ENCODE results near the gene EYA2. TPM values are rescaled to one million over a fixed set of nuclear protein-coding genes. Genes with fewer than 3 reads are reported as not detected.

Gene EYA2
- total RNA-seq, 1 experiment from 2014 or later, result not detected

- CTCF ChIA-PET, result no interaction called here
- TF ChIP-seq CTCF (conservative IDR thresholded peaks at IDR 0.05; ENCODE audit: low read depth, low read length) (no peak), EZH2 (IDR thresholded peaks at IDR 0.05; ENCODE audit: borderline replicate concordance, low read depth, low read length, poor library complexity, severe bottlenecking) (no peak)
- intact Hi-C loops (cut with micrococcal nuclease; ENCODE audit: unreplicated experiment), result no loop called here
- no peaks in the 10 kb centered on the region for H3K27me3 ChIP-seq (replicated peaks; ENCODE audit: insufficient read depth, low read depth, low read length, poor library complexity)
- H3K36me3 ChIP-seq (ENCODE audit: insufficient read depth, low read length, poor library complexity, severe bottlenecking), result no peaks in the 10 kb centered on the region
- no peak overlapping the region for H3K27ac ChIP-seq (ENCODE audit: low read depth, low read length, poor library complexity, severe bottlenecking)
- BruUV-seq (replicated peaks), result no TSS peak
- no peak for DNase-seq (ENCODE audit: low spot score)
- POLR2A ChIA-PET (ENCODE audit: low non-redundant PET), result no interaction called here
- no peak overlapping the region for H3K4me3 ChIP-seq (ENCODE audit: low read depth, low read length, poor library complexity, severe bottlenecking)
- H3K9me3 ChIP-seq (ENCODE audit: low read depth, low read length, poor library complexity, severe bottlenecking), result no peaks in the 10 kb centered on the region
- H3K4me1 ChIP-seq (ENCODE audit: insufficient read depth, low read length, poor library complexity, severe bottlenecking), result no peaks in the 10 kb centered on the region
Measured at GRCh38 chr20:46852313-46852712, 42.3 kb upstream of the EYA2 start.

- intact Hi-C loops (cut with micrococcal nuclease; ENCODE audit: unreplicated experiment), result no loop called here
- POLR2A ChIA-PET (ENCODE audit: low non-redundant PET), result no interaction called here
- no TSS peak for BruUV-seq (replicated peaks)
Measured at GRCh38 chr20:46853926-46854325, 40.7 kb upstream of the EYA2 start.

GRCh38 chr20:46857061-46857831, 37.4 kb upstream of the EYA2 start:
- Histone ChIP-seq H3K9me3 (ENCODE audit: low read depth, low read length, poor library complexity, severe bottlenecking) (no peaks in the 10 kb centered on the region), H3K36me3 (ENCODE audit: insufficient read depth, low read length, poor library complexity, severe bottlenecking) (no peaks in the 10 kb centered on the region), H3K27me3 (replicated peaks; ENCODE audit: insufficient read depth, low read depth, low read length, poor library complexity) (peaks cover 26% of the 10 kb centered on the region), H3K27ac (ENCODE audit: low read depth, low read length, poor library complexity, severe bottlenecking) (no peak overlapping the region), H3K4me1 (ENCODE audit: insufficient read depth, low read length, poor library complexity, severe bottlenecking) (no peaks in the 10 kb centered on the region), H3K4me3 (ENCODE audit: low read depth, low read length, poor library complexity, severe bottlenecking) (no peak overlapping the region)
- no peak for TF ChIP-seq EZH2 (IDR thresholded peaks at IDR 0.05; ENCODE audit: borderline replicate concordance, low read depth, low read length, poor library complexity, severe bottlenecking)
- no peak for TF ChIP-seq CTCF (conservative IDR thresholded peaks at IDR 0.05; ENCODE audit: low read depth, low read length)
- intact Hi-C loops (cut with micrococcal nuclease; ENCODE audit: unreplicated experiment), result no loop called here
- DNase-seq (ENCODE audit: low spot score), result no peak
- ChIA-PET CTCF (no interaction called here), POLR2A (ENCODE audit: low non-redundant PET) (no interaction called here)
- no TSS peak for BruUV-seq (replicated peaks)

More at GRCh38 chr20:46853926-46854325, 40.7 kb upstream of the EYA2 start:
- H3K27ac ChIP-seq (ENCODE audit: low read depth, low read length, poor library complexity, severe bottlenecking), result no peak overlapping the region
- H3K36me3 ChIP-seq (ENCODE audit: insufficient read depth, low read length, poor library complexity, severe bottlenecking), result no peaks in the 10 kb centered on the region
- no peak for DNase-seq (ENCODE audit: low spot score)
- H3K9me3 ChIP-seq (ENCODE audit: low read depth, low read length, poor library complexity, severe bottlenecking), result no peaks in the 10 kb centered on the region
- H3K4me3 ChIP-seq (ENCODE audit: low read depth, low read length, poor library complexity, severe bottlenecking), result no peak overlapping the region
- no peaks in the 10 kb centered on the region for H3K4me1 ChIP-seq (ENCODE audit: insufficient read depth, low read length, poor library complexity, severe bottlenecking)
- H3K27me3 ChIP-seq (replicated peaks; ENCODE audit: insufficient read depth, low read depth, low read length, poor library complexity), result no peaks in the 10 kb centered on the region
- CTCF ChIA-PET, result no interaction called here
- TF ChIP-seq EZH2 (IDR thresholded peaks at IDR 0.05; ENCODE audit: borderline replicate concordance, low read depth, low read length, poor library complexity, severe bottlenecking) (no peak), CTCF (conservative IDR thresholded peaks at IDR 0.05; ENCODE audit: low read depth, low read length) (no peak)

Measured in A673 (cell line).